HFF-Myc (cell line): ENCODE data around the gene OTOG.

ENCODE experiments used
- DNase-seq: peaks from one replicate; pipeline ENCODE4 v3.0.0-alpha.2; 2011; ENCODE audit warnings: low read depth; ENCODE audit errors: extremely low read depth
- H3K4me3 ChIP-seq: replicated peaks from 2 replicates; pipeline ENCODE4 v1.5.1; 2011; ENCODE audit warnings: low read depth, mild to moderate bottlenecking, control low read depth, low read length
- TF ChIP-seq, protein P1 (sequence below): IDR thresholded peaks from 2 replicates; pipeline ENCODE4 v1.5.1; 2012; ENCODE audit warnings: mild to moderate bottlenecking, low read depth, low read length, control low read depth; ENCODE audit errors: missing control alignments

The OTOG gene

DNA sequence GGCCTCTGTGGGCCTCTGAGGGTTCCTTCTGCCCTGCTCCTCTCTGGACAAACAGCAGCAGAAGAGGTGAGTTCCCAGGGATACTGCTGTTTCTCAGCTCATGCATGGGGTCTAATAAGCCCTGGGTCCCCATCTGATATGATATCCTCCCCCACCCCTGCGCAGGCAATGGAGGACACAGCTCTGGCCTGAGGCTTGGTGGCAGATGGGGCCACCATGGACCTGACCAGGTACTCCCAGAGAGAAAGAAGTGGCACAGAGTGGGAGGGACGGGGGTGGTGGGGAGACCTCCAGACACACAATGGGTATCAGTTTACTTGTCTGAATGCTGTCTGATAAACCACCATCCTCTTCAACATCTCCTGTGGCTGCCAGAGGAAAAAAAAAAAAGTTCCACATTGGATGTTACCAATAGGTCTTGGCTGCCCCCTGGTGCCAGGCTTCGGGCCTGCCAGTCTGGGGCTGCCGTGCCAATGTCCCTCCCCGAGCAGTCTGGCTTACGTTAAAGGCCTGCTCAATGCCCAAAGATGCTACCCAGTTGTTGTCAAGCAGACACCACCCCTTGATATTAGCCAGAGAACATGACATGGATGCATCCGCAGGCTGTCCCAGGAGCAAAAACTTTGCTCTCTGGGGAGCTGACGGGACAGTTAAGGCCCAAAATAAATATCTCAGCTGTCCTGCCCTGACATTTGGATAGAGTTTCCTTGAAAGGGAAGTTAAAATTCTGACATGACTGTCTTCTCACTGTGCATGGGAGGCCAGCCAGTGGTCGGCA is 42.5 kb upstream of the OTOG start:
- DNase-seq = peak; percentile 14
- TF ChIP-seq, protein P1, sequence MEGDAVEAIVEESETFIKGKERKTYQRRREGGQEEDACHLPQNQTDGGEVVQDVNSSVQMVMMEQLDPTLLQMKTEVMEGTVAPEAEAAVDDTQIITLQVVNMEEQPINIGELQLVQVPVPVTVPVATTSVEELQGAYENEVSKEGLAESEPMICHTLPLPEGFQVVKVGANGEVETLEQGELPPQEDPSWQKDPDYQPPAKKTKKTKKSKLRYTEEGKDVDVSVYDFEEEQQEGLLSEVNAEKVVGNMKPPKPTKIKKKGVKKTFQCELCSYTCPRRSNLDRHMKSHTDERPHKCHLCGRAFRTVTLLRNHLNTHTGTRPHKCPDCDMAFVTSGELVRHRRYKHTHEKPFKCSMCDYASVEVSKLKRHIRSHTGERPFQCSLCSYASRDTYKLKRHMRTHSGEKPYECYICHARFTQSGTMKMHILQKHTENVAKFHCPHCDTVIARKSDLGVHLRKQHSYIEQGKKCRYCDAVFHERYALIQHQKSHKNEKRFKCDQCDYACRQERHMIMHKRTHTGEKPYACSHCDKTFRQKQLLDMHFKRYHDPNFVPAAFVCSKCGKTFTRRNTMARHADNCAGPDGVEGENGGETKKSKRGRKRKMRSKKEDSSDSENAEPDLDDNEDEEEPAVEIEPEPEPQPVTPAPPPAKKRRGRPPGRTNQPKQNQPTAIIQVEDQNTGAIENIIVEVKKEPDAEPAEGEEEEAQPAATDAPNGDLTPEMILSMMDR = peak; percentile 83
- H3K4me3 ChIP-seq = no peak overlapping the region

DNA sequence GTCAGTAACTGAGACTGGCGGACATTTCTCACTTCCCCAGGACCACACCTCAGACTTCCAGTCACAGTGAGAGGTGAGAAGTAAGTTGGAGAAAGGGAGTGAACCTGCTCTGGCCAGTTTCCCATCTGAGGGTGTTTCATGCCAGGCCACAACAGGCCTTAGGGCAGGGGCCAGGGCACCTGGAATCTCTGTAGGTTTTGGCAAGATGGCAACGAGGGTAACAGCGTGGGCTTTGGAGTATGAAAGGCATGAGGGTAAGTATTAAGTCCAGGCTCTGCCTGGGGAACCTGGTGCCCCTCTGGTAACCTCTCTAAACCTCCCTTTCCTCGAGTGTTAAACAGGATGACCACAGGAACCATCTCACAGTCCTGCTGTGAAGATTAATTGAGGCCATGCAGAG is 41.9 kb upstream of the OTOG start:
- H3K4me3 ChIP-seq = no peak overlapping the region
- no peak for DNase-seq
- TF ChIP-seq, protein P1 = no peak

DNA sequence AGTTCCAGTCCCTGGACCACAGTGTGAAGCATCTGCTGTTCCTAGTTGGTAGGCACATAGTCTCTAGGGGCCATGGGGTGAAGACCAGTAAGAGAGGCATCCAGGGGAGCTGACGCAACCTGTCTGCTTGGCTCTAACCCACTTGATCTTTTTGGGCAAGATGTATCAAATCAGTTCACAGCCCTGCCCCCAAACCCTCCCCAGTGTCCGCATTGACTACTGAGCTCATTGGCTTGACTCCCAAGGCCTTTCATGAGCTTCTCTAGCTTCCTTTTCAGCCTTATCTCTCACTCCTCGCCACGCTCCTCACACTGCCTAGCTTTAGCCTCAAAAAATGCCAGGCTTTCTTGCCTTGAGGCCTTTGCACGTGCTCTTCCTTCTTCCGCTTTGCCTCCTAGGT is 40.7 kb upstream of the OTOG start:
- DNase-seq = no peak
- H3K4me3 ChIP-seq = no peak overlapping the region
- TF ChIP-seq, protein P1 = no peak

DNA sequence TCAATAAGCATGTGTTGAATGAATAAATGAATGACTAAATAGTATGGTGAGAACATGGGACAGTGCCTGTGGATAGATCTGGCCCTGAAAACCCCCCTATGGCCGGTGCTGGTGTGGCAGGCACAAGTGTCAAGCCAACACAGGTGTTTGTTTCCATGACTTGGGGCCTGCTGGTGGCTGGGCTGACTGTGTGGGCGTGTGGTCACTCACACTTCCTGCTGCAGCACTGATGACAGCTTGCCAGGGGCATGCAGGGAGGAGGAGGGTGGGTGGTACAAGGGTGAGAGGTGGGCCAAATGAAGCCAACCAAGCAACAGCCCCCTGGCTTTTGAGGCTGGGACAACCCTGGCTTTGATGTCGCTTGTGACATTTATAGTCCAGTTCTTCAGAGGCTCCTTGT is 40.1 kb upstream of the OTOG start:
- no peak for DNase-seq
- TF ChIP-seq, protein P1 = no peak
- no peak overlapping the region for H3K4me3 ChIP-seq

DNA sequence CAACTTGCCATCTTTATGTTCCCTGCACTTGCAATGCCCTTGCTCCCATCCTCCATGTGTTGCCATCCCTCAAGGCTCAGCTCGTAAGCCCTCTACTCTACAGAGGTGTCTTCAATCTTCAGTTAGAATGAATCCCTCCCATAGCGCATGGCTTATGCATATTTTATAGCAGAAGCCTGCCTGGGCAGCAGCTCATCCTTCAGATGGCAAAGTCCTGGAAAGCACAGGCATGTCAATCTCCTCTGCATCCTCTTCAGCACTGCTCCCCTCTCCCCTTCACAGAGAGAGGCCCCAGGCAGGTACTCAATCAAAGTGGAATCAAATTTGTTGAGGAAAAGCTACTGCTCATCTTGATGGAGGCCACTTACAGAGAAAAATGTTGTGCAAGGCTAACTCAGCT is 39.3 kb upstream of the OTOG start:
- TF ChIP-seq, protein P1 = no peak
- DNase-seq = no peak
- H3K4me3 ChIP-seq = no peak overlapping the region

DNA sequence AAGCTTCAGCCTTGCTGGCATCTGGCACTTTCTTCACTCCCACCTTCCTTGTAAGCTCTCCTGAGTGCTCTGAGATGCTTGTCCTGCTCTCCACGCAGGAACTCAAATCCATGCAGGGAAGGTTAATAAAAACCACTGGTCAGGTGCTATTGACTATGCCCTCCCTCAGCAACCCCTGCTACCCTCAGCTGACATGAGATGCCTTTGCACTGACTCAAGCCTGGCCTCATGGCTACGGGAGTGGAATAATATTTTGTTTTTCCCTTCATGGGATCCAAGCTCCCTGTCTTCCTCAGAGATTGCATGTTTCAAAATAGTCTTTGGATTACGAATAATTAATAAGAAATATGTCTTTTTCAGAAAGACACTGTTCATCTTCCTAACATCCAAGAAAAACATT is 38.8 kb upstream of the OTOG start:
- TF ChIP-seq, protein P1 = no peak
- H3K4me3 ChIP-seq = no peak overlapping the region
- DNase-seq = no peak

DNA sequence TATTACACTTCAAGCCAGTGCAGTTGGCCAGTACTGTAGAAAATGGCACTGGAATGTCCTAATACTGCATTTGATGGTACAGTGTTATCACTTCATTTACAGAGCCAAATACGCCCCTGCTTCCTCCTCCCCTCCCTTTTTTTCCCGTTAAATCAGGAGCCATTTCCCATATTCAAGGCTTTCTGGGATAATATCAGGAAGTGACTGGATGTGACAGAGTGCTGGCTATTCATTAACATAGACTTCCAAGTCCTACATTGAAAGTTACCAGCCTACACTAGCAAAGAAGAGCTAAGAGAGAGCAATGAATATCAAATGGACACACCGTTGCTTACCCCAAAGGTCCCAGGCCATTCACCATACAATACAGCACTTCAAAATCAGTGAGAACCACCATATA is 38.3 kb upstream of the OTOG start:
- H3K4me3 ChIP-seq = no peak overlapping the region
- TF ChIP-seq, protein P1 = no peak
- no peak for DNase-seq
